Esophagus muscularis mucosa (tissue), 3 donors: Measurements from ENCODE around the gene COBL.

Experiments used
- CTCF ChIP-seq, 3 experiments: fragments of 200-600 bp in 2 of 3; fragments of 450-650 bp in 1 of 3; sonication (generic) in 2 of 3; IDR thresholded peaks; one replicate each; pipeline ENCODE4 v1.5.1; 2017 to 2019; ENCODE audit warnings: antibody characterized with exemption in 3 of 3, mild to moderate bottlenecking in 2 of 3, moderate library complexity in 1 of 3
- EP300 ChIP-seq: sonication (generic); formaldehyde crosslinking; IDR thresholded peaks from one replicate; pipeline ENCODE4 v1.6.1; 2017; ENCODE audit warnings: antibody characterized with exemption

- TF ChIP-seq CTCF (IDR thresholded peaks at IDR 0.05), result no peak
- TF ChIP-seq EP300, result no peak
These were observed 81.8 kb downstream of the COBL start for GRCh38 chr7:51234609-51235308.
